HG03354 (cell line): ENCODE measurements around the gene LDLRAD4.

Experiments
- ATAC-seq: cut with Tn5 transposase; IDR thresholded peaks from one replicate; pipeline ENCODE4 v1.9.1; 2021; ENCODE audit warnings: mild to moderate bottlenecking; ENCODE audit not compliant: unreplicated experiment, poor library complexity, severe bottlenecking

The LDLRAD4 gene

GRCh38 chr18:13446610-13447461 is 228.3 kb downstream of the LDLRAD4 start:
- no peak for ATAC-seq

GRCh38 chr18:13447621-13448334 is 229.2 kb downstream of the LDLRAD4 start:
- ATAC-seq, result no peak

- no peak for ATAC-seq
Measured at GRCh38 chr18:13448335-13448795, 229.8 kb downstream of the LDLRAD4 start.

GRCh38 chr18:13449651-13450050 is 231.1 kb downstream of the LDLRAD4 start:
- no peak for ATAC-seq

- peak; percentile 65 for ATAC-seq
Measured at GRCh38 chr18:13450289-13451212, 232.0 kb downstream of the LDLRAD4 start.

- no peak for ATAC-seq
Measured at GRCh38 chr18:13451213-13451540, 232.6 kb downstream of the LDLRAD4 start.

GRCh38 chr18:13451661-13452387 is 233.3 kb downstream of the LDLRAD4 start:
- ATAC-seq, result no peak

- no peak for ATAC-seq
Measured at GRCh38 chr18:13452388-13452811, 233.8 kb downstream of the LDLRAD4 start.

- no peak for ATAC-seq
Measured at GRCh38 chr18:13452871-13453680, 234.5 kb downstream of the LDLRAD4 start.

GRCh38 chr18:13453714-13454113 is 235.2 kb downstream of the LDLRAD4 start:
- no peak for ATAC-seq

GRCh38 chr18:13454363-13455150 is 236.0 kb downstream of the LDLRAD4 start:
- no peak for ATAC-seq

GRCh38 chr18:13455471-13455870 is 236.9 kb downstream of the LDLRAD4 start:
- no peak for ATAC-seq

GRCh38 chr18:13455960-13456481 is 237.5 kb downstream of the LDLRAD4 start:
- ATAC-seq, result peak; percentile 74

- no peak for ATAC-seq
Measured at GRCh38 chr18:13456736-13457271, 238.2 kb downstream of the LDLRAD4 start.

GRCh38 chr18:13457327-13457726 is 238.8 kb downstream of the LDLRAD4 start:
- no peak for ATAC-seq

GRCh38 chr18:13460946-13461345 is 242.4 kb downstream of the LDLRAD4 start:
- no peak for ATAC-seq

- no peak for ATAC-seq
Measured at GRCh38 chr18:13461469-13461868, 242.9 kb downstream of the LDLRAD4 start.
